AG09319 (cell line): ENCODE results near the gene RBMS3.

Experiments used
- DNase-seq: peaks from one replicate; pipeline ENCODE4 v3.0.0-alpha.2; 2010; ENCODE audit warnings: low read depth; ENCODE audit errors: extremely low read depth
- CTCF ChIP-seq: IDR thresholded peaks from 2 replicates; pipeline ENCODE4 v1.5.1; 2011; ENCODE audit warnings: low read depth, mild to moderate bottlenecking, inconsistent platforms, low read length, moderate library complexity

Gene RBMS3

GRCh38 chr3:29451920-29452319 is 171.0 kb downstream of the RBMS3 start:
- no peak for TF ChIP-seq CTCF
- DNase-seq: no peak

GRCh38 chr3:29452934-29453283 is 172.0 kb downstream of the RBMS3 start:
- no peak for DNase-seq
- no peak for TF ChIP-seq CTCF

- TF ChIP-seq CTCF: no peak
- DNase-seq: no peak
Measured at GRCh38 chr3:29453284-29454001, 172.6 kb downstream of the RBMS3 start.

GRCh38 chr3:29454161-29454611 is 173.3 kb downstream of the RBMS3 start:
- no peak for TF ChIP-seq CTCF
- DNase-seq: no peak

GRCh38 chr3:29456901-29457300 is 176.0 kb downstream of the RBMS3 start:
- no peak for DNase-seq

GRCh38 chr3:29463304-29463703 is 182.4 kb downstream of the RBMS3 start:
- no peak for TF ChIP-seq CTCF
- DNase-seq: no peak

More at GRCh38 chr3:29456901-29457300, 176.0 kb downstream of the RBMS3 start:
- TF ChIP-seq CTCF: no peak

- TF ChIP-seq CTCF: no peak
- DNase-seq: peak; percentile 40
Measured at GRCh38 chr3:29465836-29466235, 185.0 kb downstream of the RBMS3 start.
